ENCODE measurements around the gene TMEM14C. TPM values are rescaled to one million over a fixed set of nuclear protein-coding genes. Genes with fewer than 3 reads are reported as not detected.
"Not testable (repeated sequence)": the region's sequence is repeated elsewhere in the genome, so short reads cannot be mapped to it uniquely, and the experiment has no call there.

The TMEM14C gene
- total RNA-seq, 1 donor from 2014 or later: 34.2 TPM

- not testable (repeated sequence) for DNase-seq
These were observed 1.7 kb upstream of the TMEM14C start for GRCh38 chr6:10720960-10721849.

- DNase-seq: no peak
These were observed 860 bp upstream of the TMEM14C start for GRCh38 chr6:10721850-10722569.

GRCh38 chr6:10722570-10722819 lies 375 bp upstream of the TMEM14C start:
- no peak for DNase-seq

GRCh38 chr6:10723567-10723881 lies 654 bp downstream of the TMEM14C start:
- no peak for DNase-seq

- DNase-seq: no peak
These were observed 2.2 kb downstream of the TMEM14C start for GRCh38 chr6:10725044-10725443.

GRCh38 chr6:10725716-10726115 lies 2.8 kb downstream of the TMEM14C start:
- peak; percentile 1 for DNase-seq

DNA sequence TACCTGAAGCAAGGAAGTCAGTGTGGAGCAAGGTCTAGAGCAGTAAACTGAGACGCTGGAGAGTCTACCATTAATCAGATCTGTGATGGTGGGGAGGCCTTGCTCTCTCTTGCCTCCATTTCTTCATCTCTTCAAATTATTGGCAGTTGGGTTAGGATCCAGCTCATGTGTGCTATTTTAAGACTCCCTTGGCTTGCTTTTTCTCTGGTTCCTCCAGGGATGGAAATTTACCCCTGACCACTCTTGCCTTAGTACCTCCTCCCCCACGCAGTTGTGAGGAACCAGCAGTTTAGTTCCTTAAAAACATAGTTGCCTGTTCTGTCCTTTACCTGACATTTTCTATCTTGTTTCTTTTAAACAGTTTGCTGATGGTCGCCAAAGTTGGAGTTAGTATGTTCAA lies 7.4 kb downstream of the TMEM14C start:
- DNase-seq: no peak

- DNase-seq: no peak
These were observed 10.4 kb downstream of the TMEM14C start for GRCh38 chr6:10733151-10733715.

GRCh38 chr6:10733863-10734262 lies 11.0 kb downstream of the TMEM14C start:
- DNase-seq: no peak

DNA sequence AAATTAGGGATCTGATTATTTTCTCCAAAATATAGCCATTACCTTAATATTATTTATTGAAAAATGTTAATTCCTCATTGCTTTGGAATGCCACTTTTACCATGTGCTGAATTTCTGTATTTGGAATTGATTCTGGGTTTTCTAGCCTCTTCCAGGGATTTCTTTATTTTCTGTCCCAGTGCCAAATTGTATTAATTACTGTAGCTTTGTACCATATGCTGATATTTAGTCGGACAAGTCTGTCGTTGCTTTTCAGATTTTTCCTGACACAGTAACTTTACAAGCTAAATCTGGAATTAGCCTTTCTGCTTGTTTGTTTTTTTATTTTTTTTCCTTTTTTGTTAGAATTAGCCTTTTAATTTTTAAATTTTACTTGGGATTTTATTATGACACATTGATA lies 13.9 kb downstream of the TMEM14C start:
- no peak for DNase-seq

DNA sequence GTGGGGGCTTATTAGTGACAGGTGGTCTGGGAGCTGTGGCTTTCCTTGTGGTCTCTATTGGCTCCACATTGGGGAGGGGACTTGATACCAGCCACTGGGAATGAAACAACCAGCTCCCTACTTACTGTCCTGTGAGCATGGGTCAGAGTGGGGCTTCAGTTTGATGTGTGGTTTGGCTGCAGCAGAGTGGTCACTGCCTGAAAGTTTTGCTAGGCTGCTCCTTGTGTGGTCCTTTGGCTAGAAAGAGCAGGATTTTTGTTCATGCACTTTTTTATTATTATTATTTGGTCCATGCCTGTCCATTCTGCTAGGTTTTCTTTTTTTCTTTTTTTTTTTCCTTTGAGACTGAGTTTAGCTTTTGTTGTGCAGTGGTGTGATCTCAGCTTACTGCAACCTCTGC lies 17.2 kb downstream of the TMEM14C start:
- no peak for DNase-seq

GRCh38 chr6:10741643-10742042 lies 18.8 kb downstream of the TMEM14C start:
- not testable (repeated sequence) for DNase-seq

DNA sequence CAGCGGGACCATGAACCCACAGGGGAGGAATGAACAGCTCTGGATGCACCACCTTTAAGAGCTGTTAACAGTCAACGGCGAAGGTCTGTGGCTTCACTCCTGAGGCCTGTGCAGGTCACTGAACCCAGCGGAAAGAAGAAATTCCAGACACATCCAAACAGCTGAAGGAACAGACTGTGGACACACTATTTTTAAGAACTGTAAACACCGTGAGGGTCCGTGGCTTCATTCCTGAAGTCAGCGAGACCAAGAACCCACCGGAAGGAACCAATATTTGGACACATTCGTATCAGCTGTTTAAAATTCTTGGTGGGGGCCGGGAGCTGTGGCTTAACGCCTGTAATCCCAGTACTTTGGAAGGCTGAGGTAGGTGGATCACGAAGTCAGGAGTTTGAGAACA lies 19.4 kb downstream of the TMEM14C start:
- DNase-seq: no peak

DNA sequence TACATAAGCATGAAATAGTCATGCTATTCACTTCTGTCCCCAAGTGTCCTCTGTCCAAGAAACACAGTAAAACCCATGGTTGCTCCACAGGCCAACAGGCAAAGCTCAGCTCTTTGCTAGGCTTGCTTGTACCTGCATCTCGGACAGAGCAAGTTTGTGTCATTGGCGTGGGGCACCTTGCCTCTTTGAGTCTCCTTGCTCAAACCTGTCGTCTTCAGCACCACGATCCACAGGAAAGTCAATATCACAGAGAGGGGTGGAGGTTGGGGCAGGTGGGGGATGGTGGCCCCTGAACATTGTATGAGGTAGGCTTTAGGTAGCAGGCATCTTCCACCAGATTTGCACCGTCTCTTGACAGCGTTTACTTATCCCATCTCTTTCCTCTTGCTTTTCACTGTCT lies 20.6 kb downstream of the TMEM14C start:
- DNase-seq: no peak

GRCh38 chr6:10745116-10745515 lies 22.2 kb downstream of the TMEM14C start:
- DNase-seq: no peak

- no peak for DNase-seq
These were observed 24.0 kb downstream of the TMEM14C start for GRCh38 chr6:10746915-10747250.

GRCh38 chr6:10747251-10747972 lies 24.5 kb downstream of the TMEM14C start, which contains the start of gene TMEM14B:
TMEM14B (plus strand) TSS chr6:10747805; CDS start chr6:10749246, 1,441 bp downstream.
- DNase-seq: peak; percentile 97

- no peak for DNase-seq
These were observed 26.9 kb downstream of the TMEM14C start for GRCh38 chr6:10749734-10750133.

- DNase-seq: not testable (repeated sequence)
These were observed 27.7 kb downstream of the TMEM14C start for GRCh38 chr6:10750568-10750967.

DNA sequence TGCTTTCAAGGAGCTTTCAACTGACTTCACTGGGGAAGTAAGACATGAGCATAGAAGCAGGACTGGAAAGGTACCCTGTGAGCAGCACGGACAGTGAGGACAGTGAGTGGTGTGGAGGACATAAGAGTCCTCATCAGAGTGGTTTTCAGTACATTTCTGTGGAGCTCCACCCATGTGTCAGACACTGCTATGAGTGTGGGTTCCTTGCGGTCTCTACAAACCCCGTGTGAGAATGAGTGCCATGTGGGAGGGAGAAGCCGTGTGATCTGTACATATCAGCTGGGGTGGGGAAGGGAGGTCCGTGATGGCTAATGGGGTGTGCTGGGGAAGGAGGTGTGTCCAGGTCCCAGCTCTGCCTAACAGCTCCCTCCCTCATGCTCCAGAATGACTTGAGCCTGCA lies 28.9 kb downstream of the TMEM14C start:
- not testable (repeated sequence) for DNase-seq

GRCh38 chr6:10756085-10756484 lies 33.2 kb downstream of the TMEM14C start:
- DNase-seq: no peak

DNA sequence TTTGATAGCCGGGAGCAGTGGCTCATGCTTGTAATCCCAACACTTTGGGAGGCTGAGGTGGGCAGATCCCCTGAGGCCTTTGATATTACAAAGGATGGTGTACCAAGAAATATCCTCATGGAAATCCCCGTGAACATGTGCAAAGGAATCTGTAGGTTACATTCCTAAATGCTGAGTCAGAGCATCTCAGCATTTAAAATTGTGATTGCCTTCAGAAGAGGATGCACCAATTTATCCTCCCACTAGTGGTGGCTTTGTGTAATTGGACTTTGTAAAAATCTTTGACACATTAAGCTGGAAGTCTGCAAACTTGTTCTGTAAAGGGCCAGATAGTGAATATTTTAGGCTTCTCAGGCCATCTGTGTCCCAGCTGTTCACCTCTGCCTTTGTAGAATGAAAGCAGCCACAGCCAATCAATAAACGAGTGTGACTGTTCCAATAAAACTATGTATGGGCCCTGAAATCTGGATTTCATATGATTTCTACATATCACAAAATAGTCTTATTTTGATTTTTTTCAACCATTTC lies 36.5 kb downstream of the TMEM14C start:
- DNase-seq: no peak

DNA sequence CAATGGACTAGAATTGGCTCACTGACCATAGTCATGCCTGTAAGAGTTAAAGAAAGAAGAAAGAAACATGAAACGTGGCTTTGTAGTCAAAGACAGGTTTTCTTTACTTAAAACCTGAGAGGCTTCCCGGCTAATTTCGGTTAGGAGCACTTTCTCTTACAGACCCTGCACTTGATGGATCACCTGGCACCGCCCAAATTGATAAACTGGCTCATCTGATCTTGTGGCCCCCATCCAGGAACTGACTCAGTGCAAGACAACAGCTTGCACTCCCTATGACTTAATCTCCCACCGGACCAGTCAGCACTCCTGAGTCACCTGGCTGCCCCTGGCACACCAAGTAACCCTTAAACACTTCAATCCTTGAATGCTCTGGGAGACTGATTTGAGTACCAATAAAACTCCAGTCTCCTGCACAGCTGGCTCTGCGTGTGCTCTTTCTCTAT lies 37.0 kb downstream of the TMEM14C start:
- no peak for DNase-seq

Data from occipital lobe (tissue), 2 donors.